Stimulated activated CD4-positive, alpha-beta T cell treated with anti-CD3 and anti-CD28 coated beads, Interleukin-4, amount 100 ng/mL, for 24 hours (primary cell): ENCODE data around the gene RNASE4.
"Not testable (repeated sequence)": the region's sequence is repeated elsewhere in the genome, so short reads cannot be mapped to it uniquely, and the experiment has no call there.

Source experiments
- DNase-seq: peaks from one replicate; pipeline ENCODE4 v3.0.0-alpha.2; 2020

RNASE4 gene

DNA sequence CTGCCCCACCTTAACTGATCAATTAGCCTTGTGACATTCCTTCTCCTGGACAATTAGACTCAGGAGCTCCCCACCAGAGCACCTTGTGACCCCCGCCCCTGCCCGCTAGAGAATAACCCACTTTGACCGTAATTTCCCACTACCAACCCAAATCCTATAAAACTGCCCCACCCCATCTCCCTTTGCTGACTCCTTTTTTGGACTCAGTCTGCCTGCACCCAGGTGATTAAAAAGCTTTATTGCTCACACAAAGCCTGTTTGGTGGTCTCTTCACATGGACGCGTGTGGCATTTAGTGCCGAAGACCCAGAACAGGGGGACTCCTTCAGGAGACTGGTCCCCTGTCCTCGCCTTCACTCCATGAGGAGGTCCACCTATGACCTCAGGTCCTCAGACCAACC, 16.6 kb downstream of the RNASE4 start:
- DNase-seq = not testable (repeated sequence)

DNA sequence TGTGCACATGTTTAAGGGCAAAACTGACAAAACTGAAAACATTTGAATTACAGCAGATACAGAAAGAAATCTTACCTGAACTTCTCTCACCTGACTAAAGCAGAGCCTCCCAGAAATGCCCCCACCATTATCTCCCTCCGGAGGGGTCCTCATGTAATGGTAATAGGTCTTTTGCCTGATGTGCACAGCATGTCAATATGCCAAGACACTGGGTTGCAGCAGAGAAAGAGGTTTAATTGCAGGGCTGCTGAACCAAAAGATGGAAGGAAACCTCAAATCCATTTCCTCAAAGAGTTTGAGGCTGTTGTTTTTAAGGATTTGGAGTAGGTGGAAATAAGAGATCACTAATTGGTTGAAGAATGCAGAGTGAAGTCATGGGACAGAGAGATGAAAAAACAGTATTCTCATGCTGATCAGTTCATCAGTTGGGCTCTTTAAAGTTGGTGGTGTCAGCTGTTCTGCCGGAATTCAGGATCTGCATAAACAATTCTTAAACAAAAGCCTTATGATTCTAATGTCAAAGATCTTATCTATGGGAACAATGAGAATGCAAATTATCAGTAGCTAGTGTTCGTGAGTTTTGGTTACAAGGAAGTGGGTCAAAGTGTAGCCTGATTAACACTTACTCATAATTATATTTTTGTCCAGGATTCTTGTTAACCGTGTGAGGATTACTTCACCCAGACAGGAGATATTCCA, 22.4 kb downstream of the RNASE4 start:
- no peak for DNase-seq

- no peak for DNase-seq
Measured at GRCh38 chr14:20707622-20708021, 23.3 kb downstream of the RNASE4 start.

DNA sequence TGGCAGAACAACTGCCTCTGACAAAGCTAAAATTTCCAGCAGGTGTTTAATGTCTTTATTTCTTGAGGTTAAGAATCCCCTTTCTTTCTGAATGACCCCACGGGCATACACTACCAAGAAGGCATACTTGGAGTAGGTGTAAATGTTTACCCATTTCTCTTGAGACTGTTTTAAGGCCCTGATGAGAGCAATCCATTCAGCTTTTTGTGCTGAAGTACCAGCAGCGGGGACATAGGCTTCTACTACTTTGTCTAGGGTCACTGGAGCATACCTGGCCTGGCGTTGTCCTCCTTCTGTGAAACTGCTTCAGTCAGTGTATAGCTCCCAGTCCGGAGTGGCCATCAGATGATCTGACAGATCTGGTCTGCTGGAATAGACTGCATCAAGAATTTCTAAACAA, 26.9 kb downstream of the RNASE4 start:
- DNase-seq = no peak

DNA sequence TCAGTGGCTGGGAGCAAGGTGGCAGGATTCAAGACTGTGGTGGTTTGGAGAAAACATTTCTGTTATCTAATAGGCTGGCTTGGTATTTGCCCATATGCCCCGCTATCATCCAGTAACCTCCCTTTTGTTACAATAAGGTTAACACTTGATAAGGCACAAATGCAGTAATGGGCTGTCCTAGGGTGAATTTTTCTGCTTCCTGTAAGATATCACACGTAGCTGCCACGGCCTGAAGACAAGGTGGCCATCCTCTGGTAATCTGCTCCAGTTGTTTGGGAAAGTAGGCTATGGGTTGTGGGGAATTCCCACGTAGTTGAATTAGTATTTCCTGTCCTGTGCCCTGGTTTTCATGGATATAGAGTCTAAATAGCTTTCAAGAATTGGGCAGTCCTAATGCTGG, 27.3 kb downstream of the RNASE4 start:
- DNase-seq = no peak

- DNase-seq = no peak
Measured at GRCh38 chr14:20712904-20713303, 28.5 kb downstream of the RNASE4 start.

GRCh38 chr14:20714593-20715250, 30.4 kb downstream of the RNASE4 start:
- DNase-seq = no peak

DNA sequence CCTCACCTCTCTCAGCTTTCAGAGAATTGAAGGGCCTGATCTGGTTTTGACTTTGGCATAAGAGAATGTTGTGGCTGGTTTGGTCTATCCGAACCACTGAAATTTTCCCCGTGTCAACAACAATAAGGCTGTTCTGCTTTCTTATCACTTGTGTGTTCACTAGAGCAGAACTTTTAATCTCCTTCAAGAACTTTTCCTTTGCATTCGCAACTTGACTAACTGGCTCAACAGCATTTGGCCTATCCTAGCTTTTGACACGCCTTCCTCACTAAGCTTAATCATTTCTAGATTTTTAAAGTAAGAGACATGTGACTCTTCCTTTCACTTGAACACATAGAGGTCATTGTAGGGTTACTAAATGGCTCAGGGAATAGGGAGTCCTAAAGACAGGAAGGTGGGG, 35.4 kb downstream of the RNASE4 start:
- no peak for DNase-seq

DNA sequence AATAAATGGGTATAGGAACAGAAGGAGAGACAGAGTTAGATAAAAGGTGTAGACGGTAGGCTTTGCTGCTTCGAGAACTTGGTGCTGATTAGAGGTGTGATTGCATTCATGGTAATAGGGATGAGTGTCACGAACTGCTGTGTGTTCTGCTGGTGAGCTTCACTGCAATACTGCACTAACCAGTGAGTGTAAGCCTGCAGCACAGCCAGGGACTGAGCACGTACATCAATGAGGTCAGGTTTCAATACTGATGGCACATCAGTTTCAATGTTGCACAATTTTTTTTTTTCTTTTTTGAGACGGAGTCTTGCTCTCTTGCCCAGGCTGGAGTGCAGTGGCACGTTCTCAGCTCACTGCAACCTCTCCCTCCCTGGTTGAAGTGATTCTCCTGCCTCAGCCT, 36.4 kb downstream of the RNASE4 start:
- no peak for DNase-seq

GRCh38 chr14:20722016-20722415, 37.7 kb downstream of the RNASE4 start:
- no peak for DNase-seq

DNA sequence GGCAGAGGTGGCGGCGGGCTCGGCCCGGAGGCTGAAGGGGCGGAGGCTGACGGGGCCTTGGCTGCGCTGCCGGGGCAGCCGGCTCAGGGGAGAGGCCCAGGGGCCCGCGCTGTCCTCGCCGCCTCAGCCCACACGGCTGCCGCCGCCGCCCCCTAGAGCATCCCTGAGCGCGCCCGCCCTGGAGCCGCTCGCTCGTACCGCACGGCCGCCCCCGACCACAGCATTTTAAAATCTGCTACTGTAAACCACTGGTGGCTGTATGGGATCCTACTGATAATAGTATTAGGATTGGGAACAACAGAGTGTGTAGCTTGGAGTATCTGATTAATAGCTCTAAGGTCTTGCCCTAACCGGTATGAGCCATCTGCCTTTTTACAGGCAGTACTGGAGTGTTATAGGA, 39.1 kb downstream of the RNASE4 start:
- no peak for DNase-seq

GRCh38 chr14:20726121-20726520, 41.8 kb downstream of the RNASE4 start:
- DNase-seq = not testable (repeated sequence)

DNA sequence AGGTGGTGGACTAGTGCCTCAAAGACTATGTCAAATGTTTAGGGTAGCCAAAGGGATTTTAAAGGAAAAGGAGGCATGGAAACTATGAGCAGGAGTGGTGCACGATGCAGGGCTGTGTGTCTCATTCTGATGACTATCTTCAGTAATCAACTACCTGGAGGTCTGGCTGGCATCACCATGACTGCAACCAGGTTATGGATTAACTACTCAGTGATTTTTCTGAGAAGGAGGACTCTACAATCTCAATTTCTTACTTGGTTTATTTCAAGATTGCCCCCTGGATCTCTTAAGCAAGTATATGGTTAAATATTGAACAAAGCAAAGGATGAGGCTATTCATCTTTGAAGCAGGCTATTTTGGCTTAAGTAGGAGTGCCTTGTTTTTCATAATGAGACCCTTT, 42.2 kb downstream of the RNASE4 start:
- no peak for DNase-seq

DNA sequence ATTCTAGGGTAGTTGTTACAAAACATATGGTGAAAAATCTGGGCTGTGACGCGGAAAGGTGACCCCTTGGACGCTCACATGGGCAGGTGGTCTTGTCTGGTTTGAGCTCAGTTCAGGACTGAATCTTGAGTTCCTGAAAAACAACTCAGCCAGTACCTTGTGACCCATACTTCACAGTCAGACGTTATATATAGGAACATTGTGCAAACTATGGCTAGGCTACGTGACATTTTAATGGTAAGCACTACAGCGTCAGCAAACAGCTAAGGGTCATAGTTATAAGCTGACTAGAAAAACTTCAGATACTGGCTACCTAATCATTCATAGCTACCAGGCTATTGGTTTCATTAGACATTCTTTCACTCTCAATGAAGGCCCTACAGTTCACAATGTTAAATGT, 46.5 kb downstream of the RNASE4 start:
- no peak for DNase-seq

DNA sequence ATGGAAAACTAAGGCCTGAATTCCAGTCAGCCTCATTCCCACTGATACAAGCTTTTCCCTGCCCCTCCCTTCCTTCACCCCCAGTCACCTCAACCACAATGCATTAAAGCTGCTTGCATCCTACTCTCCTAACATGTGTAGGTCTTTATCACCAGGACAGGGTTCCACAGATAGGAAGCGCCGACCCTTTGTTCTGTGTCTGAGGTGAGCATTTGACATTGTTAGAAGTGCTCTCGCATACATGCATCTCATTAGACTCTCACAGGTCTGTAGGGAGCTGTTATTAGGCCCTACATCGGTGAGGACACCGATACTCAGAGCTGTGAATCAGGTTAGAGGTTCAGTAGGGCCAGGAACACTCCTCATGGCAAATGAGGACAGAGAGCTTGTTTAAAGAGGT, 48.1 kb downstream of the RNASE4 start:
- DNase-seq = no peak

GRCh38 chr14:20732979-20733635, 48.7 kb downstream of the RNASE4 start:
- DNase-seq = no peak

DNA sequence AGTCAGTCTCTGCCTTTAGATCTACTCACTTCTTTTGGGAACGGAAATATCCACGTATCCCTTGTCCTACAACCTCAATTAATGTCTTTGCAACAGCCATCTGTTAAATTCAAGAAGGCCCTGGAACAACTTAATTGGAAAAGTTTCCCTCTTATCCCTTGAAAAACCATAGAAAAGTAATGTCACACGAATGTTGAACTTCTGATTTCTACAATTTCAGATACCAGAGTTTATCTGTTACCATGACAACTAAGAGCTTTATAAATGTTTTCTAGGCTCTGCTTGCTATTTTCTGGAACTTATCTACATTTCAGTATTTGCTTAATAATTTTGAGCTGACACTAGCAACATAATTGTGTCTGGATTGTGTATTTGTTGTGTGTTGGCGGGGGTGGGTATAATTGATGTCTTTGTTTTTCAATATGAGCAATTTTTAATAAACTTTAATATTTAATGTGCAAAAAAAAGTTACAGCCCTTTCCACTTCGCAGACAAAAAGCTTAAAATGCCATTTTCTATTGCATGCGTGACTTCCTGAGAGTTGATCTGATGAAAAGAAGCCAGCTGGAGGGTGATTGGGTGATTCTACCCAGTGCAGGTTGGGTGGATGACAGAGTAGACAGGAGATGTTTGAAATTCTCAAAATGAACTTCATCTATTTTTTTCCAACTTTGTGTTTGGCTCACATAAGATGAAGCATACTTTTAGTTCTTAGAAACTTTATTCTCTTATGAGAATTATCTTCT, 49.5 kb downstream of the RNASE4 start:
- no peak for DNase-seq

GRCh38 chr14:20734430-20734806, 50.1 kb downstream of the RNASE4 start:
- DNase-seq = no peak

- not testable (repeated sequence) for DNase-seq
Measured at GRCh38 chr14:20738292-20738691, 53.9 kb downstream of the RNASE4 start.

DNA sequence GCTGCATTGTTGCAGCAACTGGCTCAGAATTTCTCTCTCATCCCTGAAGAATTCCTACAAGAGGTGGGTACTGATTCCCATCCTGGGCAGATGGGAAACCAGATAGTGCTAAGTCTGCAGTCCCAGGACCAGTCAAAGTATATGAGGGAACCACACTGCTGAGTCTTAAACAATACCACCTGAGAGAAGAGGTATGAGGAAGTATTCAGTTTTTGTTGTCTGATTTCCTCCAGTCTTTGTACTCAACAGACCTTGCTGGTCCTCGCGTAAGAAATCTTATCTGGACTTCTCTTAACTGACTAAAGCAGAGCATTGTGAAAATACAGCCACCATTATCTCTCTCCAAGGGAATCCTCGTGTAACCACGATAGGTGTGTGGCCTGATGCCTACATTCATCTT, 57.8 kb downstream of the RNASE4 start:
- no peak for DNase-seq

DNA sequence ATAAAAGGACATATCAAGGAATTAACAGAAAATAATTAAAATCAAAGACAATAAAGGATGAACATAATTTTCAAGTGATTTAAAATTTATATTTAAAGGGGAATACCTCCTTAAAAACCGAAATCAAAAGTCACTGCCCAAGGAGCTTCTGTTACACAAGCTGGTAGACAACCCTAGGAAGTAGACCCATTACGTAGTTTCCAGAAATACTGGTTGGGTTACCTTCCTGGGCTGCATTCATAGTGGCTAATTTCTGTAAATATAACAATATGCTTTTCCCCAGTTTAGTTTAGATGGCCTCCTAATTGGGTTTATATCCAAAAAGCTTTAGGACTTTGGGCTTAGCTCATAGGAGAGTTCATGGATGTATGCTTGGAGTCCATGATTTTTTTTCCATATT, 59.2 kb downstream of the RNASE4 start:
- no peak for DNase-seq

GRCh38 chr14:20745571-20746358, 61.4 kb downstream of the RNASE4 start, which contains the start of gene EDDM3A:
Gene EDDM3A (plus strand): TSS chr14:20745887. CDS start chr14:20747581, 1,694 bp downstream.
- no peak for DNase-seq

DNA sequence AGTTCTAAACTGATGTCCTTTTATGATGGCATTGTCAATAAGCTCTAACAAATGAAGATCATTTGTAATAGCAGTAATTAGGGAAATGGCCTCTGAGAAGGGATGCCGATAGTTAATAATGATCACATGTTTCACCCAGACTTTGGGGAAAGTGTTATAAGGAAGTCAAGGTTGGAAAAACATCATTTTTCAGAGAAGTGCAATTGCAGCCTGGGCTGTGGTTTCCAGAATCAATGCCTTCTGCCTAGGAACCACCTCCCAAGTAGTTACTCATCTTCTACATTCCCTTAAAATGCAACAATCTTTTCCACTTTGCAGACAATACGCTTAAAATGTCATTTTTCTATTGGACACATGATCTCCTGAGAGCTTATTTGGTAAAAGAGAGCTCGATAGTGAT, 62.2 kb downstream of the RNASE4 start:
- no peak for DNase-seq
